Measurements from ENCODE around the gene ZBTB20. TPM values are rescaled to one million over a fixed set of nuclear protein-coding genes. Genes with fewer than 3 reads are reported as not detected.

Gene ZBTB20
- total RNA-seq, 1 donor from 2014 or later, result 19.1 TPM

- peaks cover 24% of the 10 kb centered on the region for H3K4me1 Mint-ChIP-seq (ENCODE audit: unreplicated experiment)
- no peak overlapping the region for H3K27ac Mint-ChIP-seq (ENCODE audit: unreplicated experiment)
- no peak for DNase-seq (ENCODE audit: extremely low spot score, unreplicated experiment)
These were observed 707.8 kb downstream of the ZBTB20 start for GRCh38 chr3:114439284-114439683.

GRCh38 chr3:114437897-114438296, 709.2 kb downstream of the ZBTB20 start:
- Mint-ChIP-seq H3K27ac (ENCODE audit: unreplicated experiment) (no peak overlapping the region), H3K9me3 (ENCODE audit: unreplicated experiment) (no peaks in the 10 kb centered on the region), H3K36me3 (ENCODE audit: unreplicated experiment) (no peaks in the 10 kb centered on the region), H3K4me1 (ENCODE audit: unreplicated experiment) (peaks cover 19% of the 10 kb centered on the region), H3K27me3 (ENCODE audit: unreplicated experiment) (no peaks in the 10 kb centered on the region), H3K4me3 (ENCODE audit: unreplicated experiment) (no peak overlapping the region)
- no peak for DNase-seq (ENCODE audit: extremely low spot score, unreplicated experiment)
- no peak for TF ChIP-seq CTCF (IDR thresholded peaks at IDR 0.05)

More at GRCh38 chr3:114439284-114439683, 707.8 kb downstream of the ZBTB20 start:
- H3K4me3 Mint-ChIP-seq (ENCODE audit: unreplicated experiment), result no peak overlapping the region
- no peaks in the 10 kb centered on the region for H3K27me3 Mint-ChIP-seq (ENCODE audit: unreplicated experiment)
- H3K9me3 Mint-ChIP-seq (ENCODE audit: unreplicated experiment), result no peaks in the 10 kb centered on the region
- no peak for TF ChIP-seq CTCF (IDR thresholded peaks at IDR 0.05)
- no peaks in the 10 kb centered on the region for H3K36me3 Mint-ChIP-seq (ENCODE audit: unreplicated experiment)

GRCh38 chr3:114436182-114436581, 710.9 kb downstream of the ZBTB20 start:
- H3K27me3 Mint-ChIP-seq (ENCODE audit: unreplicated experiment), result no peaks in the 10 kb centered on the region
- no peaks in the 10 kb centered on the region for H3K9me3 Mint-ChIP-seq (ENCODE audit: unreplicated experiment)
- no peak overlapping the region for H3K4me3 Mint-ChIP-seq (ENCODE audit: unreplicated experiment)
- no peaks in the 10 kb centered on the region for H3K36me3 Mint-ChIP-seq (ENCODE audit: unreplicated experiment)
- peaks cover 6% of the 10 kb centered on the region for H3K4me1 Mint-ChIP-seq (ENCODE audit: unreplicated experiment)
- no peak for DNase-seq (ENCODE audit: extremely low spot score, unreplicated experiment)
- no peak overlapping the region for H3K27ac Mint-ChIP-seq (ENCODE audit: unreplicated experiment)
- TF ChIP-seq CTCF (IDR thresholded peaks at IDR 0.05), result no peak

DNA sequence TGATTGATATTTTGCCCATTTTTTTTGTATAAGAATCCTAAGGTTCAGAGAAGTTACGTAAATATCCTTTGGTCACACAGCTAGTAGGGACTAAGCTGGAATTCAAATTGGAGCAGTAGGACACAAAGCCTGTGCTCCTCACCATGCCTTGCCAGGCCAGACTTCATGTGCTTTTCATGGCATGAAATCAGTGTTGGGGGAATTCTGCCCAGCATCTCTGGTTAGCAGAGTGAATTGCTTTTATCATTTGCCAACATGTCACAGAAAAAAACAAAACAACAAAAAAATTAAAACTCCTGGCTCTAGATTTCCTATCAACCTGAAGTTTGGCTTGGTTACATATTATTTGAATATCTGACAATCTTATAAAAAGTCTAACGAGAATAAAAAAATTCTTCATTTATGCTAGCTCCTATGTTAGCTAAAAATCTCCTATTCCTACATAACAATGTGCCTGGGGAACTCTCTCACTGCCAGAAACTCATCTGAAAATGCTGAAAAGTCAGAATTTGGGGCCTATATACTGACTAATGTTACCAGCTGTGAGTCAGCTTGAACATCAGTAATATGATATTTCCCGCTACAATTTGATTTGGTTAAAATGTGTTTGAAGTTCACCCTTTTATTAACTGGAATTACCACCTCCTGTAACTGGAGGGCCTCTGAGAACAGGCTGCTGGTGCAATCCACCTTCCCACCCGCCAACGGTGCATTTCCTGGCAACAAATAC, 711.5 kb downstream of the ZBTB20 start:
- Mint-ChIP-seq H3K36me3 (ENCODE audit: unreplicated experiment) (no peaks in the 10 kb centered on the region), H3K27ac (ENCODE audit: unreplicated experiment) (no peak overlapping the region), H3K27me3 (ENCODE audit: unreplicated experiment) (peaks cover 3% of the 10 kb centered on the region), H3K4me1 (ENCODE audit: unreplicated experiment) (peaks cover 6% of the 10 kb centered on the region), H3K9me3 (ENCODE audit: unreplicated experiment) (no peaks in the 10 kb centered on the region), H3K4me3 (ENCODE audit: unreplicated experiment) (no peak overlapping the region)
- no peak for DNase-seq (ENCODE audit: extremely low spot score, unreplicated experiment)
- no peak for TF ChIP-seq CTCF (IDR thresholded peaks at IDR 0.05)

DNA sequence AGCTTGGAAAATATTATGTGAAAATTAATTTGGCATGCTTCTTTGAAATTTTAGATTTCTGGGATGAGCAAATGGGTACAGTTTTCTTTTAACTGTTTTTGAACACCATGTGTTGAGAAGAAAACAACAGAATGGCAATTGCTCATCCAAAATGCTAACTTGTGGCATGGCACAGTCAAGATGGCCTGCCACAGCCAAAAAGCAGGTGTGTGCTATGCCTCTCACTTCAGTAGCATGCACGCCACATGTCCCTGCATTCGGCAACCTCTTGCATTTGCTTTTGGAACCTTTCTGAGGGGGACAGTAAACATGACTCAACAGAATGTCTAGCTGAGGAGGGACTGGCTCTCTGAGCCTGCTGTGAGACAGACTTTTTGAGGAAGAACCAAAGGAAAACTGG, 714.8 kb downstream of the ZBTB20 start:
- no peak for DNase-seq (ENCODE audit: extremely low spot score, unreplicated experiment)
- no peak for TF ChIP-seq CTCF (IDR thresholded peaks at IDR 0.05)
- Mint-ChIP-seq H3K27ac (ENCODE audit: unreplicated experiment) (no peak overlapping the region), H3K27me3 (ENCODE audit: unreplicated experiment) (peaks cover 3% of the 10 kb centered on the region), H3K36me3 (ENCODE audit: unreplicated experiment) (no peaks in the 10 kb centered on the region), H3K9me3 (ENCODE audit: unreplicated experiment) (no peaks in the 10 kb centered on the region), H3K4me3 (ENCODE audit: unreplicated experiment) (no peak overlapping the region), H3K4me1 (ENCODE audit: unreplicated experiment) (peaks cover 6% of the 10 kb centered on the region)
